A673 (cell line): Measurements from ENCODE around the gene CCDC7. TPM values are rescaled to one million over a fixed set of nuclear protein-coding genes. Genes with fewer than 3 reads are reported as not detected.

ENCODE experiments used
- BruUV-seq: library from RNA; stranded (reverse); fragments of 400-500 nt; replicated peaks from 2 replicates; lab custom pipeline; 2021; lab: Mats Ljungman, UMichigan
- CTCF ChIA-PET: fragments of 300-600 bp; sonication (Branson Sonifier 250); formaldehyde crosslinking; loops from one replicate; lab custom pipeline; 2022; ENCODE audit warnings: antibody characterized with exemption; lab: Charles Lee
- POLR2A ChIA-PET: fragments of 300-600 bp; sonication (Branson Sonifier 250); formaldehyde crosslinking; loops from one replicate; lab custom pipeline; 2022; ENCODE audit warnings: antibody characterized with exemption; ENCODE audit not compliant: low non-redundant PET; lab: Charles Lee
- DNase-seq: peaks from one replicate; pipeline ENCODE4 v3.0.0-alpha.2; 2015; ENCODE audit warnings: low spot score
- H3K27ac ChIP-seq: fragments of 200-600 bp; sonication (generic); 2 replicates; pipeline ENCODE4 v1.5.1; 2016; ENCODE audit warnings: mixed run types, low read depth, mild to moderate bottlenecking, mixed read lengths, antibody characterized with exemption, low read length; ENCODE audit not compliant: poor library complexity, severe bottlenecking
- H3K27me3 ChIP-seq: fragments of 200-600 bp; sonication (generic); replicated peaks from 2 replicates; pipeline ENCODE4 v1.6.1; 2017; ENCODE audit warnings: mixed run types, low read depth, mild to moderate bottlenecking, mixed read lengths, antibody characterized with exemption, low read length; ENCODE audit not compliant: insufficient read depth, poor library complexity
- H3K36me3 ChIP-seq: fragments of 200-600 bp; sonication (generic); 2 replicates; pipeline ENCODE4 v1.6.1; 2016; ENCODE audit warnings: mixed run types, mild to moderate bottlenecking, mixed read lengths, antibody characterized with exemption, low read length; ENCODE audit not compliant: insufficient read depth, poor library complexity, severe bottlenecking
- H3K4me1 ChIP-seq: fragments of 200-600 bp; sonication (generic); 2 replicates; pipeline ENCODE4 v1.6.1; 2017; ENCODE audit warnings: mixed run types, mild to moderate bottlenecking, mixed read lengths, antibody characterized with exemption, low read length; ENCODE audit not compliant: insufficient read depth, poor library complexity, severe bottlenecking
- H3K4me3 ChIP-seq: fragments of 200-600 bp; sonication (generic); 2 replicates; pipeline ENCODE4 v1.5.1; 2016; ENCODE audit warnings: low read depth, mixed run types, mild to moderate bottlenecking, mixed read lengths, low read length; ENCODE audit not compliant: poor library complexity, severe bottlenecking
- H3K9me3 ChIP-seq: fragments of 200-600 bp; sonication (generic); 2 replicates; pipeline ENCODE4 v1.6.1; 2016; ENCODE audit warnings: mixed run types, low read depth, mild to moderate bottlenecking, mixed read lengths, antibody characterized with exemption, low read length; ENCODE audit not compliant: poor library complexity, severe bottlenecking
- EZH2 ChIP-seq: fragments of 200-600 bp; sonication (generic); IDR thresholded peaks from 2 replicates; pipeline ENCODE4 v1.6.1; 2017; ENCODE audit warnings: borderline replicate concordance, low read depth, mild to moderate bottlenecking, mixed read lengths, antibody characterized with exemption, low read length; ENCODE audit not compliant: poor library complexity, severe bottlenecking
- intact Hi-C: fragments of 100-400 bp; cut with micrococcal nuclease; formaldehyde crosslinking; loops from one replicate; pipeline ENCODE4 v1.10.0; 2022; ENCODE audit not compliant: unreplicated experiment
- total RNA-seq: library from RNA; stranded (reverse); gene quantifications from 2 replicates; pipeline ENCODE4 v1.2.3, GENCODE V29; 2021
- TF ChIP-seq, protein P1 (sequence below): fragments of 300-800, 200-600 bp; sonication (generic); conservative IDR thresholded peaks from 2 replicates; pipeline ENCODE4 v1.5.1; 2017; ENCODE audit warnings: low read depth, mild to moderate bottlenecking, antibody characterized with exemption, low read length, moderate library complexity, mixed read lengths

Gene CCDC7
- total RNA-seq, 1 experiment from 2014 or later = 16.4 TPM

GRCh38 chr10:32621969-32622368 lies 176.0 kb downstream of the CCDC7 start:
- Histone ChIP-seq H3K4me1 (no peaks in the 10 kb centered on the region), H3K9me3 (peaks cover 8% of the 10 kb centered on the region), H3K27me3 (no peaks in the 10 kb centered on the region), H3K4me3 (no peak overlapping the region), H3K36me3 (no peaks in the 10 kb centered on the region), H3K27ac (no peak overlapping the region)
- intact Hi-C loops = no loop called here
- ChIA-PET POLR2A (no interaction called here), CTCF (no interaction called here)
- no TSS peak for BruUV-seq
- TF ChIP-seq, protein P1, sequence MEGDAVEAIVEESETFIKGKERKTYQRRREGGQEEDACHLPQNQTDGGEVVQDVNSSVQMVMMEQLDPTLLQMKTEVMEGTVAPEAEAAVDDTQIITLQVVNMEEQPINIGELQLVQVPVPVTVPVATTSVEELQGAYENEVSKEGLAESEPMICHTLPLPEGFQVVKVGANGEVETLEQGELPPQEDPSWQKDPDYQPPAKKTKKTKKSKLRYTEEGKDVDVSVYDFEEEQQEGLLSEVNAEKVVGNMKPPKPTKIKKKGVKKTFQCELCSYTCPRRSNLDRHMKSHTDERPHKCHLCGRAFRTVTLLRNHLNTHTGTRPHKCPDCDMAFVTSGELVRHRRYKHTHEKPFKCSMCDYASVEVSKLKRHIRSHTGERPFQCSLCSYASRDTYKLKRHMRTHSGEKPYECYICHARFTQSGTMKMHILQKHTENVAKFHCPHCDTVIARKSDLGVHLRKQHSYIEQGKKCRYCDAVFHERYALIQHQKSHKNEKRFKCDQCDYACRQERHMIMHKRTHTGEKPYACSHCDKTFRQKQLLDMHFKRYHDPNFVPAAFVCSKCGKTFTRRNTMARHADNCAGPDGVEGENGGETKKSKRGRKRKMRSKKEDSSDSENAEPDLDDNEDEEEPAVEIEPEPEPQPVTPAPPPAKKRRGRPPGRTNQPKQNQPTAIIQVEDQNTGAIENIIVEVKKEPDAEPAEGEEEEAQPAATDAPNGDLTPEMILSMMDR = no peak
- TF ChIP-seq EZH2 = no peak
- no peak for DNase-seq

- no peak overlapping the region for H3K4me3 ChIP-seq
- POLR2A ChIA-PET = no interaction called here
- BruUV-seq = no TSS peak
- intact Hi-C loops = no loop called here
- no peaks in the 10 kb centered on the region for H3K27me3 ChIP-seq
- CTCF ChIA-PET = no interaction called here
- H3K4me1 ChIP-seq = no peaks in the 10 kb centered on the region
- H3K27ac ChIP-seq = no peak overlapping the region
- H3K36me3 ChIP-seq = no peaks in the 10 kb centered on the region
- no peak for TF ChIP-seq EZH2
- TF ChIP-seq, protein P1 = no peak
- peaks cover 10% of the 10 kb centered on the region for H3K9me3 ChIP-seq
- no peak for DNase-seq
These were observed 176.5 kb downstream of the CCDC7 start for GRCh38 chr10:32622409-32622808.

DNA sequence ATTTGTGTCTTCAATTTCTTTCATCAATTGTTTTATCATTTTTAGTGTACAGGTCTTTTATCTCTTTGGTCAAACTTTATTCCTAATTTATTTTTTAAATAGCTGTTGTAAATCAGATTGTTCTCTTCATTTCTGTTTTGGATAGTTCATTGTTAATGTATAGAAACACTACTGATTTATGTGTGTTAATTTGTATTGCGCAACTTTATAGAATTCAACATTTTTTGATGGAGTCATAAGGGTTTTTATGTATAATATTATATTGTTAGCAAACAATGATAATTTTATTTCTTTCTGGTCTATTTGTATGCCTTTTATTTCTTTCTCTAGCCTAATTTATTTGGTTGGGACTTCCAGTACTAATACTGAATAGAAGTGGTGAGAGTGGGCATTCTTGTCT lies 181.2 kb downstream of the CCDC7 start:
- ChIA-PET CTCF (no interaction called here), POLR2A (no interaction called here)
- H3K4me3 ChIP-seq = no peak overlapping the region
- intact Hi-C loops = no loop called here
- H3K36me3 ChIP-seq = no peaks in the 10 kb centered on the region
- H3K4me1 ChIP-seq = no peaks in the 10 kb centered on the region
- no peak for DNase-seq
- TF ChIP-seq, protein P1 = no peak
- no peak for TF ChIP-seq EZH2
- peaks cover 10% of the 10 kb centered on the region for H3K9me3 ChIP-seq
- no peaks in the 10 kb centered on the region for H3K27me3 ChIP-seq
- no peak overlapping the region for H3K27ac ChIP-seq
- BruUV-seq = no TSS peak
